ENCODE measurements around the gene PYGM.

DNA sequence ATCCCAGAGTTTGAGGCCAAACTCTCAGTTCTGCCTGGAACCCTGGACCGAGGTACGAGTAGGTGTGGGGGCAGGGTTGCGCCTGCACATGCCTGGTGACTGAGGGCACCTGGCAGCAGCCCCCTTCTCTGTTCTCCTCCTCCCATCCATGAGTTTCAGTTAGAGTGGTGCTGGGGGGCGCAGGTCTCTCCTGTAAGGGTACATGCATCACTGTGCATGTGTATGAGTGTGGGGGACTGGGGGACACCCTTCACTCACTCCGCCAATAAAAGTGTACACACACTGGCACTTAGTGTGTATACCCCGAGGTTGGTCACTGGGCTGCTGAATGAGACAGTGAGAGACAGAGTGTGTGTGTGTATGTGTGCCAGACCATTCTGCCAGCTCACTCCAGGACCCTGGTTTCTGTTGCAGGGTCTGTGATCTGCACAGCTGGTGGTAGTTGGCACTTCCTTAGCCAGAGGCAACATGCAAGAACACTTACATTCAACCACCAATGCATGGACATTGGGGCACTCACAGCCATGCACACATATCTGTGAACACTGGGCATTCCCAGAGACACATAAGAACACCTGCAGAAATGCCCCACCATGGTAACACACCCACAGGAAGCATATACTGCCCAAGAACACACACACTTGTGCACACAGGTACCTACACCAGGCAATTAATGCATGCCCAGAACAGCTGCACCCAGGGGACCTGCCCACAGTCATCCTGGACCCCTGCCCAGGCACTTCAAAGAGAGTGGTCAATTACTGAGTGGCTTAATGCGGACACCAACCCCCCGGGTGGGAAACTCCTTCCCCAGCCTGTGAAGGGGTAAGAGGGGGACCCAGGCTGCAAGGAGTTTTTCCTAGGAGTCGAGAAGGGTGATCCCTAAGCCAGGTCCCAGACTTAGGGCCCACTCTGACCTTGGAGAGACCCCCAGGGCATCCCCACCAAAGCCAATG, 35.6 kb downstream of the PYGM start:
- TF ChIP-seq TAF1 (IDR thresholded peaks at IDR 0.05; ENCODE audit: borderline replicate concordance, insufficient read depth, low read length) (no peak), POLR2AphosphoS5 (IDR thresholded peaks at IDR 0.05; ENCODE audit: low read depth, low read length) (no peak), SIN3A (IDR thresholded peaks at IDR 0.05; ENCODE audit: borderline replicate concordance, insufficient read depth, low read length) (no peak)

Data from PFSK-1 (cell line).